GM12878 (cell line): ENCODE results near the gene WASF2. TPM values are rescaled to one million over a fixed set of nuclear protein-coding genes. Genes with fewer than 3 reads are reported as not detected.

ENCODE experiments used
- BHLHE40 ChIP-seq, 2 experiments: fragments of 450-650 bp in 1 of 2; IDR thresholded peaks; 2 replicates each; pipeline ENCODE4 v1.6.1; 2011 to 2017; ENCODE audit warnings: low read depth in 2 of 2, borderline replicate concordance in 1 of 2, improper control_type of control experiment in 1 of 2, low read length in 1 of 2, mild to moderate bottlenecking in 1 of 2
- CBFB ChIP-seq: IDR thresholded peaks from 2 replicates; pipeline ENCODE4 v1.6.1; 2016; ENCODE audit warnings: antibody characterized with exemption, low read depth
- CHD4 ChIP-seq: fragments of 200-600 bp; sonication (generic); IDR thresholded peaks from 2 replicates; pipeline ENCODE4 v1.6.1; 2016; ENCODE audit warnings: mild to moderate bottlenecking
- CTCF ChIP-seq, 3 experiments: IDR thresholded peaks in 2 of 3; conservative IDR thresholded peaks in 1 of 3; 2 replicates each; pipeline ENCODE4 v1.5.1; 2011; ENCODE audit warnings: low read depth in 3 of 3, low read length in 3 of 3, mild to moderate bottlenecking in 3 of 3, control low read depth in 2 of 3, moderate library complexity in 2 of 3, inconsistent platforms in 1 of 3, mixed read lengths in 1 of 3; ENCODE audit not compliant: control insufficient read depth in 2 of 3, insufficient read depth in 1 of 3; ENCODE audit errors: extremely low read depth in 1 of 3
- ESRRA ChIP-seq: IDR thresholded peaks from 2 replicates; pipeline ENCODE4 v1.6.1; 2012; ENCODE audit warnings: mild to moderate bottlenecking, low read length, improper control_type of control experiment
- FOXM1 ChIP-seq: IDR thresholded peaks from 2 replicates; pipeline ENCODE4 v1.6.1; 2012; ENCODE audit warnings: low read depth, mild to moderate bottlenecking, inconsistent platforms, low read length, moderate library complexity
- GATAD2B ChIP-seq: fragments of 450-650 bp; conservative IDR thresholded peaks from 2 replicates; pipeline ENCODE4 v1.6.1; 2017; ENCODE audit warnings: low read depth, mild to moderate bottlenecking, moderate library complexity
- HCFC1 ChIP-seq: fragments of 150-350 bp; IDR thresholded peaks from 2 replicates; pipeline ENCODE4 v1.6.1; 2014; ENCODE audit warnings: low read length
- HDAC2 ChIP-seq: fragments of 200-600 bp; sonication (generic); IDR thresholded peaks from 2 replicates; pipeline ENCODE4 v1.6.1; 2017
- IKZF2 ChIP-seq, 2 experiments: fragments of 450-650 bp; IDR thresholded peaks; 2 replicates each; pipeline ENCODE4 v1.6.1; 2017; ENCODE audit warnings: mild to moderate bottlenecking in 2 of 2, moderate library complexity in 2 of 2
- JUND ChIP-seq: IDR thresholded peaks from 2 replicates; pipeline ENCODE4 v1.6.1; 2012; ENCODE audit warnings: low read depth, mild to moderate bottlenecking, low read length, improper control_type of control experiment, moderate library complexity
- NRF1 ChIP-seq: conservative IDR thresholded peaks from 2 replicates; pipeline ENCODE4 v1.6.1; 2011; ENCODE audit warnings: mild to moderate bottlenecking, low read depth, low read length, improper control_type of control experiment
- PKNOX1 ChIP-seq: fragments of 450-650 bp; IDR thresholded peaks from 2 replicates; pipeline ENCODE4 v1.6.1; 2016; ENCODE audit warnings: mild to moderate bottlenecking
- POLR2AphosphoS5 ChIP-seq: IDR thresholded peaks from 2 replicates; pipeline ENCODE4 v1.6.1; 2011; ENCODE audit warnings: mild to moderate bottlenecking, low read length, inconsistent platforms
- RCOR1 ChIP-seq: conservative IDR thresholded peaks from 2 replicates; pipeline ENCODE4 v1.6.1; 2012; ENCODE audit warnings: low read depth, low read length, improper control_type of control experiment
- SMAD5 ChIP-seq: IDR thresholded peaks from 2 replicates; pipeline ENCODE4 v1.6.1; 2016; ENCODE audit warnings: antibody characterized with exemption, low read depth
- SPI1 ChIP-seq: IDR thresholded peaks from 2 replicates; pipeline ENCODE4 v1.6.1; 2011; ENCODE audit warnings: low read depth, mild to moderate bottlenecking, low read length, moderate library complexity, borderline replicate concordance; ENCODE audit not compliant: insufficient read depth
- SREBF2 ChIP-seq: IDR thresholded peaks from 2 replicates; pipeline ENCODE4 v1.6.1; 2012; ENCODE audit warnings: mild to moderate bottlenecking, low read length
- STAT1 ChIP-seq: fragments of 450-650 bp; conservative IDR thresholded peaks from 2 replicates; pipeline ENCODE4 v1.6.1; 2014; ENCODE audit warnings: antibody characterized with exemption, mild to moderate bottlenecking
- TAF1 ChIP-seq: IDR thresholded peaks from 2 replicates; pipeline ENCODE4 v1.6.1; 2011; ENCODE audit warnings: mild to moderate bottlenecking, low read depth, low read length, borderline replicate concordance
- TCF12 ChIP-seq: IDR thresholded peaks from 2 replicates; pipeline ENCODE4 v1.6.1; 2011; ENCODE audit warnings: low read depth, mild to moderate bottlenecking, low read length
- TCF3 ChIP-seq: IDR thresholded peaks from 2 replicates; pipeline ENCODE4 v1.6.1; 2012; ENCODE audit warnings: low read depth, mild to moderate bottlenecking, low read length, borderline replicate concordance; ENCODE audit not compliant: insufficient read depth
- ZBED1 ChIP-seq: IDR thresholded peaks from 2 replicates; pipeline ENCODE4 v1.6.1; 2016; ENCODE audit warnings: borderline replicate concordance
- polyA plus RNA-seq, 11 experiments: library from polyadenylated mRNA; depleted of rRNA in 4 of 11; unstranded in 6 of 11; stranded (reverse) in 5 of 11; fragments of >200 nt; fragmentation: Nextera tagmentation in 4 of 11; fragmentation: Illumina TruSeq in 1 of 11; extraction: Ambion mirVana in 4 of 11; extraction: Trizol in 1 of 11; gene quantifications; 1 replicate in 1 of 11; 2 replicates in 10 of 11; pipeline versions ENCODE4 v1.2.1 to v1.2.3, GENCODE V29; 2011 to 2016; ENCODE audit warnings: inconsistent platforms in 2 of 11, missing spikeins in 2 of 11, low read depth in 1 of 11
- total RNA-seq, 4 experiments: library from RNA; depleted of rRNA in 3 of 4; stranded (reverse); fragments of >200 nt in 3 of 4; fragmentation: Illumina TruSeq in 1 of 4; extraction: Trizol in 1 of 4; gene quantifications; 2 replicates each; pipeline versions ENCODE4 v1.2.1 to v1.2.3, GENCODE V29; 2013 to 2021
- TF ChIP-seq, protein P1 (sequence below): fragments of 450-650 bp; formaldehyde crosslinking; IDR thresholded peaks from 2 replicates; pipeline ENCODE4 v1.4.0; 2022; ENCODE audit warnings: mild to moderate bottlenecking, moderate library complexity

WASF2 gene
- total and polyA plus RNA-seq, 10 of the 15 experiments (the other 5 are each of a cell fraction or from before 2014, with no cell fraction given), result 7.0 to 111 (median 37.1) TPM

DNA sequence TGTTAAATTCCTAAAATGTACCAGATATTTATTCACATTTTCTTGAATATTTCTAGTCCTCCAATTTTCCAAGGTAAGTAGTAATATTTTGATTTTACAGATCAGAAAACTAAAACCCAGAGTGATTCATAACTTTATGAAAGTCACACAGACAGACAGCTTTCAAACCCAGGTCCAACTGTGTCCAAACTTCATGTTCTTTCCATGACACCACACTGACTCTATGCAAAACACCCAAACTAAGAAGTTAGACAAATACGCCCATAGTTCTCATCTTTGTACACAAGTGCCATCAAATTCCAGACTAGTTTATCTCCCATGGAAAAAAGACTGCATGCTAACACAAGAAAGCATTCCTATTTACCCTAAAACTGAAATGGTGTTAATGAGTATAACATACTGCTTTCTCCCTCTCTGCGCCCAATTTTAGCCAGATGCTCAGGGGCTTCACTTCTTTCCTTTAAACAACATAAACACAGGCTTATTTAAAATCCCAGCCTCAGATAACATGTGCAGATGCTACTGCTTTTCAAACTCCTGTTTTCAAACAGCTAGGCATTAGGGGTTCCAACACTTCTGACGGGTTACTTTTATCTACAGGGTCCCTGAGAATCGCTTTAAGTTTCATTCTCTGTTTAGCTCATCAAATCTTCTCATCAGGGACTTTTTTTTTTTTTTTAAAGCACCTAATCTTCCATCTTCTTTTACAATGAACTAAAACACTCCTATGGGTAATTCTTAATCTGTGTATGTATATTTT, 44.6 kb downstream of the WASF2 start (continued):
- TF ChIP-seq ESRRA (no peak), GATAD2B (no peak), POLR2AphosphoS5 (no peak), FOXM1 (peak; percentile 65; the same call in 1 of the 2 replicates), TCF12 (no peak), HDAC2 (no peak), PKNOX1 (no peak), HCFC1 (no peak), TAF1 (no peak), STAT1 (no peak), CBFB (no peak), CHD4 (no peak), CTCF (IDR thresholded peaks at IDR 0.05 in 2 of 3, conservative IDR thresholded peaks at IDR 0.05 in 1 of 3; ENCODE audit: control insufficient read depth in 2 of 3, extremely low read depth in 1 of 3, insufficient read depth in 1 of 3, low read depth in 3 of 3, low read length in 3 of 3) (no peak), IKZF2 (IDR thresholded peaks at IDR 0.05) (peak in 1 of 2 experiments; percentile 40; a peak in 1 of 4 replicates), JUND (no peak), SMAD5 (no peak), RCOR1 (0 out of 2 replicates have a peak, but pooled peaks have one; percentile 53), NRF1 (no peak), TCF3 (no peak), SPI1 (no peak), BHLHE40 (IDR thresholded peaks at IDR 0.05; ENCODE audit: borderline replicate concordance in 1 of 2, low read depth in 2 of 2, low read length in 1 of 2) (peak in 1 of 2 experiments; percentile 21; a peak in 1 of 4 replicates), SREBF2 (no peak), ZBED1 (no peak)
- TF ChIP-seq, protein P1, sequence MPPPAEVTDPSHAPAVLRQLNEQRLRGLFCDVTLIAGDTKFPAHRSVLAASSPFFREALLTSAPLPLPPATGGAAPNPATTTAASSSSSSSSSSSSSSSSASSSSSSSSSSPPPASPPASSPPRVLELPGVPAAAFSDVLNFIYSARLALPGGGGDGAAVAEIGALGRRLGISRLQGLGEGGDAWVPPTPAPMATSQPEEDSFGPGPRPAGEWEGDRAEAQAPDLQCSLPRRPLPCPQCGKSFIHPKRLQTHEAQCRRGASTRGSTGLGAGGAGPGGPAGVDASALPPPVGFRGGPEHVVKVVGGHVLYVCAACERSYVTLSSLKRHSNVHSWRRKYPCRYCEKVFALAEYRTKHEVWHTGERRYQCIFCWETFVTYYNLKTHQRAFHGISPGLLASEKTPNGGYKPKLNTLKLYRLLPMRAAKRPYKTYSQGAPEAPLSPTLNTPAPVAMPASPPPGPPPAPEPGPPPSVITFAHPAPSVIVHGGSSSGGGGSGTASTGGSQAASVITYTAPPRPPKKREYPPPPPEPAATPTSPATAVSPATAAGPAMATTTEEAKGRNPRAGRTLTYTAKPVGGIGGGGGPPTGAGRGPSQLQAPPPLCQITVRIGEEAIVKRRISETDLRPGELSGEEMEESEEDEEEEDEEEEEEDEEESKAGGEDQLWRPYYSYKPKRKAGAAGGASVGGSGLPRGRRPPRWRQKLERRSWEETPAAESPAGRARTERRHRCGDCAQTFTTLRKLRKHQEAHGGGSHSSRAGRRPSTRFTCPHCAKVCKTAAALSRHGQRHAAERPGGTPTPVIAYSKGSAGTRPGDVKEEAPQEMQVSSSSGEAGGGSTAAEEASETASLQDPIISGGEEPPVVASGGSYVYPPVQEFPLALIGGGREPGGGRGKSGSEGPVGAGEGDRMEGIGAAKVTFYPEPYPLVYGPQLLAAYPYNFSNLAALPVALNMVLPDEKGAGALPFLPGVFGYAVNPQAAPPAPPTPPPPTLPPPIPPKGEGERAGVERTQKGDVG, result no peak
